HepG2 (cell line): ENCODE data around the gene ZNF287. TPM values are rescaled to one million over a fixed set of nuclear protein-coding genes. Genes with fewer than 3 reads are reported as not detected.

ENCODE experiments used
- ATAC-seq: fragments of 200-7000 bp; cut with Tn5 transposase; 3 replicates; pipeline ENCODE4 v1.9.1; 2020; ENCODE audit warnings: mild to moderate bottlenecking, moderate library complexity
- BruUV-seq: library from RNA; stranded (reverse); fragments of 400-500 nt; replicated peaks from 2 replicates; lab custom pipeline; 2021; lab: Mats Ljungman, UMichigan
- CTCF ChIA-PET: fragments of 300-600 bp; formaldehyde crosslinking; extraction: SDS; loops from one replicate; lab custom pipeline; 2021; ENCODE audit warnings: low total read pairs, inconsistent platforms, low intra/inter-chr PET ratio; lab: Yijun Ruan, JAX
- POLR2A ChIA-PET: fragments of 350-600 bp; sonication (Branson Sonifier 250); formaldehyde crosslinking; loops from one replicate; lab custom pipeline; 2020; ENCODE audit warnings: antibody characterized with exemption, inconsistent platforms; lab: Yijun Ruan, JAX
- DNase-seq: peaks from one replicate; pipeline ENCODE4 v3.0.0-alpha.2; 2015; ENCODE audit warnings: low spot score
- FAIRE-seq: peaks from 3 replicates; lab custom pipeline; 2011; peaks lifted over from hg19 to GRCh38; lab: Jason Lieb, UNC
- H2AFZ ChIP-seq: one replicate; pipeline ENCODE4 v1.6.1; 2011; ENCODE audit warnings: low read length, inconsistent platforms
- H3K27ac ChIP-seq: fragments of 300-600 bp; 3 replicates; pipeline ENCODE4 v1.8.0; 2011; ENCODE audit warnings: mixed run types, mild to moderate bottlenecking, mixed read lengths, low read length, inconsistent platforms; ENCODE audit not compliant: insufficient read depth; ENCODE audit errors: extremely low read length
- H3K27me3 ChIP-seq, 2 experiments: fragments of 200-600 bp in 1 of 2; 2 replicates in 1 of 2; 3 replicates in 1 of 2; pipeline versions ENCODE4 v1.6.0 to v1.8.0; 2011; ENCODE audit warnings: low read length in 2 of 2, mild to moderate bottlenecking in 2 of 2, moderate library complexity in 2 of 2, inconsistent platforms in 1 of 2; ENCODE audit not compliant: insufficient read depth in 2 of 2, control insufficient read depth in 1 of 2
- H3K36me3 ChIP-seq, 2 experiments: fragments of 200-600 bp in 1 of 2; replicated peaks in 1 of 2; 2 replicates in 1 of 2; 3 replicates in 1 of 2; pipeline versions ENCODE4 v1.5.1 to v1.8.0; 2011; ENCODE audit warnings: low read length in 2 of 2, inconsistent platforms in 1 of 2; ENCODE audit not compliant: insufficient read depth in 2 of 2, control insufficient read depth in 1 of 2
- H3K4me1 ChIP-seq: 2 replicates; pipeline ENCODE4 v1.5.1; 2012; ENCODE audit warnings: low read length, inconsistent platforms; ENCODE audit not compliant: insufficient read depth
- H3K4me2 ChIP-seq: 2 replicates; pipeline ENCODE4 v1.6.0; 2011; ENCODE audit warnings: low read depth, low read length, inconsistent platforms
- H3K4me3 ChIP-seq, 3 experiments: fragments of 200-600 bp in 1 of 3; sonication (generic), shearing (Covaris generic) in 1 of 3; replicated peaks in 1 of 3; 2 replicates each; pipeline ENCODE4 v1.5.1; 2011 to 2016; ENCODE audit warnings: low read length in 3 of 3, inconsistent platforms in 2 of 3, low read depth in 2 of 3, mild to moderate bottlenecking in 2 of 3, control low read depth in 1 of 3, mixed read lengths in 1 of 3; ENCODE audit not compliant: insufficient read depth in 1 of 3
- H3K79me2 ChIP-seq: one replicate; pipeline ENCODE4 v1.6.1; 2011; ENCODE audit warnings: low read length, inconsistent platforms; ENCODE audit not compliant: insufficient read depth
- H3K9ac ChIP-seq: 2 replicates; pipeline ENCODE4 v1.6.0; 2011; ENCODE audit warnings: mild to moderate bottlenecking, low read depth, low read length, inconsistent platforms; ENCODE audit not compliant: insufficient read depth
- H3K9me3 ChIP-seq: 2 replicates; pipeline ENCODE4 v1.5.1; 2012; ENCODE audit warnings: mild to moderate bottlenecking, low read length
- H4K20me1 ChIP-seq: 2 replicates; pipeline ENCODE4 v1.6.0; 2011; ENCODE audit warnings: inconsistent platforms, mild to moderate bottlenecking, low read length, moderate library complexity; ENCODE audit not compliant: insufficient read depth
- ATF6 ChIP-seq: sonication (generic); formaldehyde crosslinking; conservative IDR thresholded peaks from 2 replicates; pipeline ENCODE4 v1.4.0; 2020; ENCODE audit warnings: missing genetic modification reagents
- CBFB ChIP-seq: sonication (generic); formaldehyde crosslinking; IDR thresholded peaks from 2 replicates; pipeline ENCODE4 v1.4.0; 2020; ENCODE audit warnings: missing genetic modification reagents
- HES4 ChIP-seq: sonication (generic); formaldehyde crosslinking; IDR thresholded peaks from 2 replicates; pipeline ENCODE4 v1.9.0; 2021; ENCODE audit warnings: mild to moderate bottlenecking, missing genetic modification reagents, borderline replicate concordance
- KAT7 ChIP-seq: IDR thresholded peaks from 2 replicates; pipeline ENCODE4 v1.6.1; 2018; ENCODE audit warnings: borderline replicate concordance, missing compliant biosample characterization
- PLSCR1 ChIP-seq: sonication (generic); formaldehyde crosslinking; IDR thresholded peaks from 2 replicates; pipeline ENCODE4 v1.5.0; 2020; ENCODE audit warnings: missing genetic modification reagents, mild to moderate bottlenecking, borderline replicate concordance
- SAFB2 ChIP-seq: sonication (generic); formaldehyde crosslinking; IDR thresholded peaks from 2 replicates; pipeline ENCODE4 v1.5.1; 2020; ENCODE audit warnings: missing genetic modification reagents, low read depth, mild to moderate bottlenecking, borderline replicate concordance
- SMAD3 ChIP-seq: sonication (generic); formaldehyde crosslinking; IDR thresholded peaks from 2 replicates; pipeline ENCODE4 v1.4.0; 2020; ENCODE audit warnings: missing genetic modification reagents
- SMARCE1 ChIP-seq: fragments of 450-650 bp; IDR thresholded peaks from 2 replicates; pipeline ENCODE4 v1.6.1; 2017; ENCODE audit warnings: borderline replicate concordance
- TEAD2 ChIP-seq: sonication (generic); formaldehyde crosslinking; IDR thresholded peaks from 2 replicates; pipeline ENCODE4 v1.9.0; 2021; ENCODE audit warnings: missing genetic modification reagents
- ZNF839 ChIP-seq: sonication (generic); formaldehyde crosslinking; IDR thresholded peaks from 2 replicates; pipeline ENCODE4 v1.4.0; 2020; ENCODE audit warnings: missing genetic modification reagents, mild to moderate bottlenecking, borderline replicate concordance
- WGBS: methylation state at CpG from one replicate; pipeline ENCODE4 v1.1.6; 2017; ENCODE audit warnings: low lambda C conversion rate; 5-methylcytosine and 5-hydroxymethylcytosine counted together
- in situ Hi-C: cut with HindIII; loops from 2 replicates; pipeline ENCODE4 v1.10.0; 2017; ENCODE audit warnings: low pct_unique_long_range_greater_than_20kb; ENCODE audit not compliant: extremely low pct_ligation_motif_present
- intact Hi-C: fragments of 100-400 bp; cut with micrococcal nuclease; formaldehyde crosslinking; loops from one replicate; pipeline ENCODE4 v1.10.0; 2022; ENCODE audit not compliant: unreplicated experiment
- polyA plus RNA-seq, 8 experiments: library from polyadenylated mRNA; depleted of rRNA in 3 of 8; stranded (reverse) in 7 of 8; unstranded in 1 of 8; fragments of >200 nt; fragmentation: Illumina TruSeq in 4 of 8; extraction: Trizol in 4 of 8; gene quantifications; 2 replicates each; pipeline versions ENCODE4 v1.2.1 to v1.2.3, GENCODE V29; 2011 to 2016; ENCODE audit warnings: low read depth in 4 of 8, missing spikeins in 1 of 8, mixed read lengths in 1 of 8; ENCODE audit not compliant: insufficient read depth in 1 of 8
- total RNA-seq, 5 experiments: library from RNA; depleted of rRNA; stranded (reverse); fragments of >200 nt; fragmentation: Illumina TruSeq; extraction: Trizol; gene quantifications; 2 replicates each; pipeline ENCODE4 v1.2.3, GENCODE V29; 2016; ENCODE audit warnings: low read depth in 1 of 5

Gene ZNF287
- total and polyA plus RNA-seq, 2 of the 13 experiments (the other 11 are each of a cell fraction or from before 2014, with no cell fraction given): 0.21 TPM; not detected in 1

GRCh38 chr17:16506188-16506587 lies 62.8 kb downstream of the ZNF287 start:
- Histone ChIP-seq H3K27ac (no peak overlapping the region), H2AFZ (no peak overlapping the region), H3K27me3 (0 out of 5 replicates have a peak, but pooled peaks cover 0 to 3% of the 10 kb centered on the region in 2 experiments), H4K20me1 (no peaks in the 10 kb centered on the region), H3K4me1 (0 out of 2 replicates have a peak, but pooled peaks cover 4% of the 10 kb centered on the region), H3K4me2 (no peak overlapping the region), H3K36me3 (no peaks in the 10 kb centered on the region), H3K4me3 (no peak overlapping the region), H3K9me3 (no peaks in the 10 kb centered on the region), H3K9ac (no peak overlapping the region), H3K79me2 (no peaks in the 10 kb centered on the region)
- CTCF ChIA-PET: no interaction called here
- intact Hi-C loops: no loop called here
- in situ Hi-C loops: no loop called here
- ATAC-seq: no peak
- no peak for FAIRE-seq
- no TSS peak for BruUV-seq
- POLR2A ChIA-PET: no interaction called here
- DNase-seq: no peak
- WGBS: 67% methylated on average over 3 of the region's 3 CpGs
- TF ChIP-seq SMARCE1 (no peak), HES4 (CRISPR knock-in tag) (no peak), ATF6 (CRISPR knock-in tag) (no peak), KAT7 (CRISPR knock-in tag) (no peak), CBFB (CRISPR knock-in tag) (no peak), SAFB2 (CRISPR knock-in tag) (no peak), TEAD2 (CRISPR knock-in tag) (no peak), SMAD3 (CRISPR knock-in tag) (no peak), ZNF839 (CRISPR knock-in tag) (no peak), PLSCR1 (no peak)
